NCI-H2196 treated with DMSO at 0.1 percent for 48 hours (cell line): ENCODE results near the gene HHATL.
"Not testable (repeated sequence)": the region's sequence is repeated elsewhere in the genome, so short reads cannot be mapped to it uniquely, and the experiment has no call there.

ENCODE experiments used
- DNase-seq: peaks from one replicate; lab custom pipeline; 2025; ENCODE audit not compliant: unreplicated experiment; lab: John Stamatoyannopoulos, UW

The HHATL gene

DNA sequence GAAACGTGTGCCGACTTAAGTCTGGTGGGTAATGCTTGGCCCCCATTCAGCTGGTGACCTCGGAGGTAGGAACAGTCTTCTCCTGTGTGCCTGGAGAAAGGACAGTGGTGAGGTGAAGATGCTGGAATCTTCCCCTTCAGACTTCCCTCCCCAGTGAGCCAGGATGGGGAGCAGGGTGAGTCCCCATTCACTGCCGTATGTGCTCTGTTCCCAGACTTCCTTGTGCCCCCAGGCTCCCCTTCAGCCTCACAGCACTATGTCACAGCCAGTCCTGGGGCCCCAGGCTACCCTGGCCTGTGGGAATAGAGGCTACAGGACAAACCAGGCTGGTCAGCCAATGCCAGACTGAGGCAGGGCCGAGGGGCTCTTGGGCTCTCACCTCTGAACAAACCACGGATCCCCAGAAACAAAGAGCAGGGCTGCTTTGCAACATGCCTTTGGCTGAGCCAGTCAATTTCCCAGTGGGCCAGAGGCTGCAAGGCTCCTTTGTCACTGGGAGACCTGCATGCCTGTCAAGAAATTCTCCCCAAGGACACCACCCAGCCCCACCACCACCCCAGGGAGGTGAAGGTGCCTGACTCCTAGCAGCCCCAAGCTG lies 31.8 kb upstream of the HHATL start:
- DNase-seq = no peak

GRCh38 chr3:42733501-42734262 lies 31.1 kb upstream of the HHATL start:
- DNase-seq = no peak

- no peak for DNase-seq
These were observed 30.3 kb upstream of the HHATL start for GRCh38 chr3:42732829-42733459.

DNA sequence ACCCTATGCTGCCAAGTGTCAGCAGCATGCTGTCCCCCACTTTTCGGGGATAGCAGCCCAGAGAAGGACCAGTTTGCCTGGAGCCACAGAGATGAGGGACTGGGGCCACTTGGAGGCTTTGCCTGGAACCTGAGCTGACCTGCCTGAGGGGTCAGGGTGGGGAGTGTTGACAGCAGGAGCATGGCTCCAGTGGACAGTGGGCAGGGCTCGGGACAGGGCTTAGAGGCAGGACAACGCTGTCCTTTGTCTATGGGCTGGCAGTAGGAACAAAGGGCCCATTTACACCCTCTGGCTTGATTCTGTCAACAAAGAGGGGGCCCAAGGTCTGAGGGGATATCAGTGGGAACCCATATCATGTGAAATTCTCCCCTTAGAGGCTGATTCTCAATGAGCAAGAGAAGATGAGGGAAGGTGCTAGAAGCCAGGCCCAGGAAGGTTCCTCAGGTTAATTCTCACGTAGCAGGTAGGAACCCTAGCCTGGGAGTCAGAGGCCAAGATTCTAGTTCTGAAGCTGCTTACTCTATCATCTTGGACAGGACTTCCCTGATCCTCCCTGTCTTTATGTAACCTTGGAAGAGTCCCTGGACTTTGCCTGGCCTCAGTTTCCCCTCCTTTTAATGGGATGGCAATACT lies 29.7 kb upstream of the HHATL start:
- no peak for DNase-seq

DNA sequence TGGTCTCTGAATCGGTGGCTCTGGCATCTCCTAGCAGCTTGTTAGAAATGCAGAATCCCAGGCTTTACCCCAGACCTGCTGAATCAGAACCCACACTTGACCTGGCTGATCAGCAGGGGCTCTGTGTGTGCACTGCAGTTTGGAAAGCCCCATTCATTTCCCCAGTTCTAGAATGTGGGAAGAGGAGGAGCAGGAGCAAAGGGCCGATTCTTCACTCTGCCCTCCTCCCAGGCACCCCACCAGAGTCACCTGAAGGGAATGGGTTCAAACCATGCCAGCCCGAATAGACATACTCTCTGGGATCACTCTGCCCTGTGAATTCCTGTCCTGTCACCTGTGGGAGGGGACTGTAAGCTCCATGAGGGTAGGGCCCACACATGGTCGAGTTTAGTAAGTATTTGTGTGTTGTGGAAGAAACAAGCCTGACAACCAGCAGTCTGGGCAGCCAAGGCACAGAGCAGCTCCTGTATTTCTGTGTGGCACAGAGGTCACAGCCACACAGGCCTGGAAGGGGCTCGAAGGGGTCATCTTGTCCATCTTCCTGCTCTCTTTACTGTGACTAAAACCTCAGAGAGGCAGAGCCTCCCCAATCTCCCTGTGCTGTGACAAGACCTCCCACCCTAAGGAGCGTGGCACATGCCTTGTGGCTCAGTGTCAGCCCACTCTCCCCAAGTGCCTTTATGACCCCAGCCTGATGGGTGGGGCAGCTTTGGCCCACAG lies 29.0 kb upstream of the HHATL start:
- no peak for DNase-seq

- no peak for DNase-seq
These were observed 28.3 kb upstream of the HHATL start for GRCh38 chr3:42730706-42731420.

DNA sequence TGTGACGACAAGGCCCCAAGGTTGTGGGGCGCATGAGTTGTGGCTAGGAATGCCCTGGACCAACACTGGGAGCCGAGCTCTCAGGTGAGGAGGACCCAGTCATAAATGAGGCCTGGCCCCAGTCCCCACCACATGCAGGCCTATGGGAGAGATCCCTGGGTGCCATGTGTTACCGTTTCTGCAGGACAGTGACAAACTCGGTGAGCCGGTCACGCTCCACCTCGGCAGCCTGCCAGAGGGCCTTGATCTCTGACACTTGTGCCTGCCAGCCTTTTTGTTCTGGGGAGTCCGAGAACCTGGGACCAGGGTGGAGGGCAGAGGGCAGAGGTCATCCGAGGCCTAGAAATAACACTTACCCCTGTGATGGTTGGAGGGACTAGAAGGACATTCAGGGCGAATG lies 27.7 kb upstream of the HHATL start:
- no peak for DNase-seq

- no peak for DNase-seq
These were observed 27.0 kb upstream of the HHATL start for GRCh38 chr3:42729404-42730145.

- no peak for DNase-seq
These were observed 26.2 kb upstream of the HHATL start for GRCh38 chr3:42728668-42729364.

DNA sequence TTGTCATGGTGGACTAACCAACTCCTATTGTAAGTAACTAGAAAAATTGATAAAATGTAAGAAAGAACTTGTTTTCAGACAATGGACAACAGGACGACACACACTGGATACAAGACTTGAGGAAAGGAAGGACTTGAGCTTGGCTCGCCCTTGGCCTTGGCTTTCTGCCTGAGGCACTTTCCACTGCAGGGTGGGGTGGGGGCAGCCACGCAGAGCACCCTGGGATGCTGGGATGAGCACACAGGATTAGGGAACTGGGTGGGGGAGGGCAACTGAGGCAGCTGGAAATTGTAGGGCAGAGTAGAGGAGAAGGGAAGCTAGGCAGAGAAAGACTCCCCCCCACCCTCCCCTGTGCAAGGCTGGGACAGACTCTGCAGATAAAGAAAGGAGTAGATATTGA lies 25.5 kb upstream of the HHATL start:
- DNase-seq = no peak

DNA sequence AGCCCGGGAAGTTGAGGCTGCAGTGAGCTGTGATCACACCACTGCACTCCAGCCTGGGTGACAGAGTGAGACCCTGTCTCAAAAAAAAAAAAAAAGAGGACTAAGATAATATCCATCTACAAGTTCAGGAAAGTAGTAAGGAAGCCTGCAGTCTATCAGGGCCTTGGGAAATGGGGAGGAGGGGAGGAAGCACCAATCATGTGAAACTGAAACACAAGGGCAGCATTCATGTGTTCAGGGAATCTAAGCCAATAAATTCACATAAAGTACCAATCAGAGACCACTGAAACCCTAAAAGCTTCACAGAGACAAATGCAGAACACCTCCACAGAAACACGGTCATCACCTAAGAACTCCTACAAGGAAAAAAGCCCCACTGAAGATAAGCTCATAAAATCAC lies 22.9 kb upstream of the HHATL start:
- no peak for DNase-seq

DNA sequence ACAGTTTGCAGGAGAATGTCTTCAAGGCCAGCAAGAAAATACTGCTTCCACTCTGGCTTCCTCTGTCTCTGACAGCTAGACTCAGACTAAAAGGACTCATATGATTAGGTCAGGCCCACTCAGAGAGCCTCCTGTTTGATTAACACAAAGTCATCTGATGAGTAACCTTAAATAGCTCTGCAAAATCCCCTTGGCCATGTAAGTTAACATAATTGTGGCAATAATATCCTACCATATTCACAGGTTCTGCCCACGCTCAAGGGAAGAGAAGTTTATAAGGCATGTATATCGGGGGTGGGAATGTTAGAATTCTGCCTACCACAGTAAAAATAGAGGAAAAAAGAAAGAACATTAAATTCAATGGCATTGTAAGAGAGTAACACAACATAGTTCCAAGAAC lies 20.6 kb upstream of the HHATL start:
- no peak for DNase-seq

GRCh38 chr3:42722442-42722841 lies 19.8 kb upstream of the HHATL start:
- not testable (repeated sequence) for DNase-seq

- no peak for DNase-seq
These were observed 19.1 kb upstream of the HHATL start for GRCh38 chr3:42721690-42722089.

GRCh38 chr3:42720126-42720525 lies 17.5 kb upstream of the HHATL start:
- DNase-seq = no peak

- DNase-seq = no peak
These were observed 16.4 kb upstream of the HHATL start for GRCh38 chr3:42719002-42719401.

DNA sequence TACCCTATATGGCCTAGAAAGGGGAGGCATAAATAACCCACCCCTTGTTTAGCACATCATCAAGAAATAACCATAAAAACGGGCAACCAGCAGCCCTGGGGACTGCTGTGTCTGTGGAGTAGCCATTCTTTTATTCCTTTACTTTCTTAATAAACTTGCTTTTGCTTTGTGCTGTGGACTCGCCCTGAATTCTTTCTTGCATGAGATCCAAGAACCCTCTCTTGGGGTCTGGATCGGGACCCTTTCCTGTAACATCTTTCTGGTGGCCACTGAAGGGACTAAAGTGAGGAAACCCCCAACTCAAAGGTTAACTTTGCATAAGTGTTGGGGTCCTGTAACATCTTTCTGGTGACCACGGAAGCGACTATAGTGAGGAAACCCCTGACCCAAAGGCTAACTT lies 15.7 kb upstream of the HHATL start:
- no peak for DNase-seq

GRCh38 chr3:42717306-42717705 lies 14.7 kb upstream of the HHATL start:
- DNase-seq = no peak

DNA sequence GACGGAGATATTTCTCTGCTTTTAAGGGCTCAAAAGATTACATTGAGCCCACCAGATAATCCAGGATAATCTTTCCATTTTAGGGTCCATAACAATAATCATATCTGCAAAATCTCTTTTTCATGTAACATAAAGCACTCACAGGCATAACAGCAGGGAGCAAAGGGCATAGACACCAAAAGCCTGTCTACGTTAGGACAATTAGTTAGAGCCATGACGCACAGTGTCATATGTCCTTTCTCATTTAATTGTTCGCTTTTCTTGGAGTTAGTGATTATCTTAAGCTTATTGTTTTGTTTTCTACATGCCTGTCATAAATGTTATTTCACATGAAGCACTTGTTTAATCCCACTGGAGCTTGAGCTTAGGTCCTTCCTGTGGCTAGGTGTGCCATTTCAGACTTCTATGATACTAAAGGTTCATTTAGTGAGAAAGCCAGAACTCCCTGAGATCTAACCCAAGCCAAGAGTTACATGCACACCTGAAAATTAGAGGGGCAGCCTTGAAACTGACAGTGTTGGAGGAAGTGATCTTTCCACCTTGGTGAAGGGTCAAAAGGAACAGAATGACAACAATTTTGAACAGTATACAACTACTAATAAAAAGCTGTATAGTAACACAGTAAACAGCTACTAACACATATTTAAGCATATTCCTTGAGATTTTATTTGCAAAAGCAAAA lies 11.7 kb upstream of the HHATL start:
- no peak for DNase-seq
